Astrocyte (in vitro differentiated cells and primary cell): ENCODE results near the gene KLRC4.

Experiments used
- EZH2 ChIP-seq: IDR thresholded peaks from 2 replicates; pipeline ENCODE4 v1.6.1; 2012; ENCODE audit warnings: mild to moderate bottlenecking, low read length, inconsistent platforms; ENCODE audit not compliant: insufficient read depth
- TF ChIP-seq, protein P1 (sequence below): IDR thresholded peaks from 2 replicates; pipeline ENCODE4 v1.5.1; 2011; ENCODE audit warnings: low read depth, mild to moderate bottlenecking, inconsistent platforms, low read length, moderate library complexity; ENCODE audit not compliant: insufficient read depth

DNA sequence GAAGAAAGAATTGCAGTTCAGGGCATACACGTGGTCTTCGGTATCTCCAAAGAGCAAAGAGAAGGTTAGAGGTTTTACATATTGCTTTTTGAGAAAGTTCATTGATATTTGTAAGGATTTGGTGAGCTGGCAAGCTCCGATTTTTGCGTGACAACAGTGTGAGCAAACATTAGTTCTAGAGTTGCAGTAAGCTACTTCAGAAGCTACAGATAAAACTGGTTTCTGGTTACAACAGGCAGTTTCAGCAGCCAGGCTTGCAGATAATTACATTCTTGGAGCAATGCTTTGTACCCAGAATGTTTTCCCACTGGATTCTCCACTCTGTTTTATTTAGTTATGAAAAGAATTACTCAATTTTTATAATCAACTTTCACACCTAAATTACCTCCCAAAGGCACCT is 47.9 kb downstream of the KLRC4 start:
- TF ChIP-seq, protein P1, sequence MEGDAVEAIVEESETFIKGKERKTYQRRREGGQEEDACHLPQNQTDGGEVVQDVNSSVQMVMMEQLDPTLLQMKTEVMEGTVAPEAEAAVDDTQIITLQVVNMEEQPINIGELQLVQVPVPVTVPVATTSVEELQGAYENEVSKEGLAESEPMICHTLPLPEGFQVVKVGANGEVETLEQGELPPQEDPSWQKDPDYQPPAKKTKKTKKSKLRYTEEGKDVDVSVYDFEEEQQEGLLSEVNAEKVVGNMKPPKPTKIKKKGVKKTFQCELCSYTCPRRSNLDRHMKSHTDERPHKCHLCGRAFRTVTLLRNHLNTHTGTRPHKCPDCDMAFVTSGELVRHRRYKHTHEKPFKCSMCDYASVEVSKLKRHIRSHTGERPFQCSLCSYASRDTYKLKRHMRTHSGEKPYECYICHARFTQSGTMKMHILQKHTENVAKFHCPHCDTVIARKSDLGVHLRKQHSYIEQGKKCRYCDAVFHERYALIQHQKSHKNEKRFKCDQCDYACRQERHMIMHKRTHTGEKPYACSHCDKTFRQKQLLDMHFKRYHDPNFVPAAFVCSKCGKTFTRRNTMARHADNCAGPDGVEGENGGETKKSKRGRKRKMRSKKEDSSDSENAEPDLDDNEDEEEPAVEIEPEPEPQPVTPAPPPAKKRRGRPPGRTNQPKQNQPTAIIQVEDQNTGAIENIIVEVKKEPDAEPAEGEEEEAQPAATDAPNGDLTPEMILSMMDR, result no peak
- no peak for TF ChIP-seq EZH2
